GM19395 (cell line): Measurements from ENCODE around the gene TEX101.
A peak's percentile ranks its signal among the peaks of the same experiment; 100 is the strongest.

Experiments
- ATAC-seq: cut with Tn5 transposase; IDR thresholded peaks from one replicate; pipeline ENCODE4 v1.9.1; 2021; ENCODE audit warnings: mild to moderate bottlenecking, moderate library complexity; ENCODE audit not compliant: unreplicated experiment

Gene TEX101

DNA sequence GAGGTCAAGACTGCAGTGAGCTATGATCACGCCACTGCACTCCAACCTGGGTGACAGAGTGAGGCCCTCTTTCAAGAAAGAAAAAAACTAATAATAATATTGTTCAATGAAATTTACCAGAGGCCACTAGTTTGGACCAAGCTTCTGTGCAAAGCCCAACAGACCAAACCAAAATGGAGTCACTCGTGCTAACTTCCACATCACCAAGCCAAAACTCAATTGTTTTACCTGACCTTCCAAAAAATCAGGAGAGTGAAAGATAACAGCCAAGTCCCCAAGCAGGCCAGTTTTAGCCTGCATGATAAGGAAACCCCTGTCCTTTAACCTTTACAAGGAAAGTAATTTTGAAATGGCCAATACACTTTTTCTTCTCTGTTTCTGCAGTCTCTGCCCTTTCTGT, 30.7 kb downstream of the TEX101 start:
- ATAC-seq = no peak

GRCh38 chr19:43446746-43447489, 32.2 kb downstream of the TEX101 start:
- no peak for ATAC-seq

GRCh38 chr19:43447655-43448054, 33.0 kb downstream of the TEX101 start:
- ATAC-seq = no peak

DNA sequence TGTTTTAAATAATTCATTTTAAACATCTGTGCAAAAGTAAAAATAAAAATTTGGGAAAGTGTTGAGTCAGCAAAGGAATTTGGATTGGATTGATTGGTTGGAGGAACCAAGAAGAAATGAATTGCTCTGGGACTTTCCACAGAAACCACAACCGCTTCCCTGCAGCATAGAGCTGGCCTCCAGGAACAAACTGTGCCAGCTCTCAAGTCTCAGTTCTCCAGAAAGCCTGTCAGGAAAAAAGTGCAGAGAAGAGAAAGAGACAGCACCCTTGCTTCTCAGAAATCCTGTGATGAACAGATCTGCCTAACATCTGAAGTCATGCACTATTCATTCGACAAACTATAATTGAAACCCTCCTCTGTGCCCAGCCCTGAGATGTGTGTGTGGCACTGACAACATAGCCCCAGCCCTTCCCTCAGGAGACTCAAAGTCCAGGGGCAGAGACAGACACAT, 35.9 kb downstream of the TEX101 start:
- ATAC-seq = no peak

- ATAC-seq = no peak
Observed at GRCh38 chr19:43452582-43452981, 37.9 kb downstream of the TEX101 start.

DNA sequence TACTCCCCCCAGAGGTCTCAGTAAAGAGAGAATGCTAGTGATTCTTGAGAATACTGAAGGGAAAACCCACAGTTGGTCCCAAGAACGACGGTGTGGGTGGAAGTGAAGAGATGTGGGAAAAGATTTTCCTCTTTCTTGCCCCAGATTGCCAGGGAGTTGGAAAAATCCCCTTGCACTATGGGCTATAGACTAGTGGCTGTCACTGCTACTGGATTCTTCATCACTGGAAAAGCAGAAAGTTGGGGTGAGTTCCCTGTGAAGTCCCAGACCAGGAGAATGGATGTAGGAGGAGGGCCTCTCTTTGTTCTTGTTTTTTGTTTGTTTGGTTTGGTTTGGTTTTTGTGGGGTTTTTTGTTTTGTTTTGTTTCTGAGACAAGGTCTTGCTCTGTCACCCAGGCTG, 39.3 kb downstream of the TEX101 start:
- ATAC-seq = no peak

GRCh38 chr19:43455321-43456113, 40.8 kb downstream of the TEX101 start:
- no peak for ATAC-seq

- no peak for ATAC-seq
Observed at GRCh38 chr19:43457809-43458208, 43.1 kb downstream of the TEX101 start.

GRCh38 chr19:43460362-43461016, 45.8 kb downstream of the TEX101 start:
- no peak for ATAC-seq

DNA sequence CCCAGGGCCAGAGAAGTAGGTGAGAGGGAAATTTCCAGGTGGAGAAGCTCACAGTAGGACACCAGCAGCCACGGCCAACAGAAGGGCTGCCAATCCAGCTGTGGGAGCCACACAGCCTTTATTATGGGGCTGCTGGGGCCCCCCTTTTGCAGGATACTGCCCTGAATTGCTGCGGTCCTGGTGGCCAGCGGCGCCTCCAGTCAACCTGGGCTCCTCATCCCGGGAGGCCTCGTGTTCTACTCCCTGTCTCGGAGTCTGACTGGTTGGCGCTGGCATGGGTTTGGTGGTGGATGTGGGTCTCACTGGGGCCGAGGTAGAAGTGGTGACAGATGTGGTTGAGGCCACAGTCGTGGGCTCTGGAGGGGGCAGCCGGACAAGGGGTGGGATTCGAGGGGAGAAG, 46.6 kb downstream of the TEX101 start:
- ATAC-seq = no peak

GRCh38 chr19:43462383-43462782, 47.7 kb downstream of the TEX101 start:
- ATAC-seq = no peak

- no peak for ATAC-seq
Observed at GRCh38 chr19:43462785-43463380, 48.2 kb downstream of the TEX101 start.

- ATAC-seq = peak; percentile 82
Observed at GRCh38 chr19:43463381-43464133, 48.9 kb downstream of the TEX101 start.

DNA sequence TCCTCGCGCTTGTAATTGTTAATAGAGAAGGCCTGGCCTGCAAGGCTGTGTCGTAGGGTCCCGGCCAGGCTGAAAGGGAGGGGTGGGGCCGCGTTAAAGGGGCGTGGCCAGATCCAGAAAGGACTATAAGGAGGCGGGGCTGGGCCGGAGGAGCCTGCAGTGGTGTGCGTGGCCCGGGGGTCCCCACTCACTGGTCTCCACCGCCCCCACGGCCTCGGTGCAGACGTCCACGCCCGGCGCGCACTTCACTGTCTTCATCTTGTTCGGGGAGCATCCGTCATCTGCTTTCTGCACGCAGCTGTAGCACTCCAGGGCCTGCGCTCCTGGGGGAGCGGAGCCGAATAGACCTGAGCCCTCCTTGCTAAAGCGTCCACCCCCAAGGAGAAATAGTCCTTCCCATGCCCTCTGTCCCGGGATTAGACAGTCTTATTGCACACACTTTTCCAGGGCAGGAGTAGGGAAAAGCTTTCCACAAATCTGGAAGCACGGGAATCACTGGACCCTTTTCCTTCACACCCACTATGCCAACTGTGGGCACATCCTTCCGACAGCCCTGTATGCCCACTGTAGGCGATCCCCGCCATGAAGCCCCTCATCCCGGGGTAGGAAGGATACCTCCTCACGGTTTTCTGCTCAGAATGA, 49.6 kb downstream of the TEX101 start:
- ATAC-seq = peak; percentile 49

DNA sequence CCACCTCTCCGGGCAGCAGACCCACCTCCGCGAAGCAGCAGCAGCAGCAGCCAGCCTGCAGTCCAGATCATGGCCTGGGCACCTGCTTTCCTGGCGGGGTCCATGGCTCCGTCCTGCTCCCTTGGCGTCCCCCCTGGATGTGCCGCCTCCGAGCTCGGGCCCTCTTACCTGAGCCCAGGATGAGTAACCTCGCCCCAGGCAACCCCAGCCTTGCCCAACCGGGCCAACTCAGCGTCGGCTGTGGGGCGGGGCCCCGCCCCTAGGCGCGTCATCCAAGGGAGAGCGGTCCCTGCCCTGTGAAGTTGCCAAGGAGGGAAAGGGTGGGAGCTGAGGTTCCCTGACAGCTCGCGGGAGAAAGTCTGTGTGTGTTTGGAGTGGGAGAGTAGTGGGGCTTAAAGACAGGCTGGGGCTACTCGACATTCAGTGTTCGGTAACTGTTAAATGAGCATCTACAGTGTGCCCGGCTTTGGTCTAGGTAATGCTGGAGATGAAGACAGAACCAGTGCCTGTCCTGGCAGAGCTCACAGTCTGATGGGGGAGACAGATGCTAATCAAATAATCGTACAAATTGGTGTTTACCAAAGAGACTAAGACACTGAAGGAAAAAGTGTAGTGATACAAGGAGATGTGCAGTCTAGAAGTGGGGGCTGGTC, 50.9 kb downstream of the TEX101 start, which contains the start of gene LYPD3:
Gene LYPD3 (minus strand): TSS at position 141 of the 653 bp plus-strand sequence. CDS start 37 bp downstream, at position 104.
- ATAC-seq = no peak

DNA sequence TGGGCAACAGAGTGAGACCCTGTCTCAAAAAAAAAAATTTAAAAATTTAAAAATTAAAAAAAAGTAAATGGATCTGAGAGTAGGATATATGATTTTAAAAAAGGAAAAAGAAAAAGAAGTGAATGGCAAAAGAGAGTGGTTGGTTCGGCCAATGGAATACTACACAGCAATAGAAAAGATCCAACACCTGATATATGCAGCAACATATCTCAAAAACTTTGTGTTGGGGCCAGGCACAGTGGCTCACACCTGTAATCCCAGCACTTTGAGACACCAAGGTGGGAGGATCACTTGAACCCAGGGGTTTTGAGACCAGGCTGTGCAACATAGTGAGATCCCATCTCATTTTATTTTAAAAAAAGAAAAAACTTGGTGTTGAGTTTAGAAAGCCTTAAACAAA, 52.1 kb downstream of the TEX101 start:
- no peak for ATAC-seq

GRCh38 chr19:43467276-43467675, 52.6 kb downstream of the TEX101 start:
- no peak for ATAC-seq

GRCh38 chr19:43467730-43468129, 53.0 kb downstream of the TEX101 start:
- no peak for ATAC-seq
